Fibroblast of lung (primary cell): ENCODE data around the gene ARF1.

Experiments
- CTCF ChIP-seq, 2 donors: IDR thresholded peaks in 1 of 2; conservative IDR thresholded peaks in 1 of 2; 1 replicate in 1 of 2; 2 replicates in 1 of 2; pipeline ENCODE4 v1.5.1; 2011 to 2012; ENCODE audit warnings: low read length in 2 of 2, control low read depth in 1 of 2, inconsistent platforms in 1 of 2, low read depth in 1 of 2, mild to moderate bottlenecking in 1 of 2
- EZH2 ChIP-seq: IDR thresholded peaks from 2 replicates; pipeline ENCODE4 v1.5.1; 2012; ENCODE audit warnings: low read length, control low read depth, mild to moderate bottlenecking; ENCODE audit errors: missing control alignments

GRCh38 chr1:228095938-228096337 is 13.4 kb downstream of the ARF1 start:
- TF ChIP-seq CTCF (conservative IDR thresholded peaks at IDR 0.05 in 1 of 2, IDR thresholded peaks at IDR 0.05 in 1 of 2; ENCODE audit: low read depth in 1 of 2, low read length in 2 of 2) (no peak), EZH2 (no peak)
